IMR-90 (cell line): ENCODE results near the gene CGB1. TPM values are rescaled to one million over a fixed set of nuclear protein-coding genes. Genes with fewer than 3 reads are reported as not detected.

ENCODE experiments used
- ATAC-seq: fragments of 200-7000 bp; cut with Tn5 transposase; 2 replicates; pipeline ENCODE4 v1.9.1; 2020; ENCODE audit warnings: low read depth, mild to moderate bottlenecking, moderate library complexity
- BruUV-seq: library from RNA; stranded (reverse); fragments of 400-500 nt; replicated peaks from 2 replicates; lab custom pipeline; 2021; lab: Mats Ljungman, UMichigan
- CTCF ChIA-PET: fragments of 300-600 bp; formaldehyde crosslinking; extraction: SDS; loops from one replicate; lab custom pipeline; 2021; ENCODE audit warnings: antibody characterized with exemption; lab: Yijun Ruan, JAX
- POLR2A ChIA-PET: fragments of 300-600 bp; sonication (Branson Sonifier 250); formaldehyde crosslinking; loops from one replicate; lab custom pipeline; 2022; ENCODE audit warnings: antibody characterized with exemption; ENCODE audit not compliant: unreplicated experiment; lab: Charles Lee
- DNase-seq: peaks from one replicate; pipeline ENCODE4 v3.0.0; 2013
- H2AFZ ChIP-seq: replicated peaks from 2 replicates; pipeline ENCODE3; 2013; ENCODE audit warnings: low read length, mild to moderate bottlenecking; ENCODE audit not compliant: poor library complexity
- H2AK5ac ChIP-seq: 2 replicates; pipeline ENCODE4 v1.6.1; 2013; ENCODE audit warnings: low read depth, low read length, inconsistent platforms
- H2AK9ac ChIP-seq: replicated peaks from 2 replicates; pipeline ENCODE3; 2013; ENCODE audit warnings: mild to moderate bottlenecking, low read depth, low read length, moderate library complexity; ENCODE audit not compliant: poor library complexity
- H2BK120ac ChIP-seq: 2 replicates; pipeline ENCODE4 v1.6.1; 2013; ENCODE audit warnings: low read depth, low read length, inconsistent platforms
- H2BK15ac ChIP-seq: 3 replicates; pipeline ENCODE4 v1.6.1; 2013; ENCODE audit warnings: low read depth, low read length, inconsistent platforms
- H2BK20ac ChIP-seq: 2 replicates; pipeline ENCODE4 v1.6.1; 2013; ENCODE audit warnings: low read depth, mild to moderate bottlenecking, inconsistent platforms, low read length, moderate library complexity
- H2BK5ac ChIP-seq: 2 replicates; pipeline ENCODE4 v1.6.1; 2013; ENCODE audit warnings: mild to moderate bottlenecking, low read depth, low read length, inconsistent platforms; ENCODE audit not compliant: poor library complexity, severe bottlenecking
- H3K14ac ChIP-seq: replicated peaks from 2 replicates; pipeline ENCODE4 v1.6.1; 2013; ENCODE audit warnings: low read depth, low read length, inconsistent platforms
- H3K18ac ChIP-seq: 2 replicates; pipeline ENCODE4 v1.6.1; 2013; ENCODE audit warnings: low read depth, low read length, control low read depth
- H3K23ac ChIP-seq: 2 replicates; pipeline ENCODE4 v1.6.1; 2013; ENCODE audit warnings: low read depth, low read length, inconsistent platforms
- H3K27ac ChIP-seq: 2 replicates; pipeline ENCODE4 v1.5.1; 2013; ENCODE audit warnings: mild to moderate bottlenecking, control low read depth, low read length; ENCODE audit not compliant: insufficient read depth
- H3K27me3 ChIP-seq: 2 replicates; pipeline ENCODE4 v1.6.1; 2013; ENCODE audit warnings: low read length; ENCODE audit not compliant: control insufficient read depth, insufficient read depth
- H3K36me3 ChIP-seq: 2 replicates; pipeline ENCODE4 v1.6.1; 2013; ENCODE audit warnings: low read length, mixed read lengths; ENCODE audit not compliant: control insufficient read depth, insufficient read depth
- H3K4ac ChIP-seq: 2 replicates; pipeline ENCODE4 v1.6.1; 2013; ENCODE audit warnings: low read depth, low read length, inconsistent platforms
- H3K4me1 ChIP-seq: 2 replicates; pipeline ENCODE4 v1.6.1; 2013; ENCODE audit warnings: low read length, mixed read lengths; ENCODE audit not compliant: control insufficient read depth, insufficient read depth
- H3K4me2 ChIP-seq: 2 replicates; pipeline ENCODE4 v1.6.1; 2013; ENCODE audit warnings: low read depth, mild to moderate bottlenecking, control low read depth, low read length, moderate library complexity
- H3K4me3 ChIP-seq: 2 replicates; pipeline ENCODE4 v1.5.1; 2013; ENCODE audit warnings: low read depth, mild to moderate bottlenecking, control low read depth, low read length, moderate library complexity; ENCODE audit not compliant: insufficient read depth
- H3K56ac ChIP-seq: 2 replicates; pipeline ENCODE4 v1.6.1; 2013; ENCODE audit warnings: low read length, inconsistent platforms; ENCODE audit not compliant: insufficient read depth; ENCODE audit errors: extremely low read depth
- H3K79me1 ChIP-seq, 2 experiments: 2 replicates each; pipeline ENCODE4 v1.6.1; 2013; ENCODE audit warnings: low read length in 2 of 2, inconsistent platforms in 1 of 2, low read depth in 1 of 2
- H3K9ac ChIP-seq: 2 replicates; pipeline ENCODE4 v1.6.1; 2013; ENCODE audit warnings: low read depth, low read length, control low read depth
- H3K9me1 ChIP-seq: 2 replicates; pipeline ENCODE4 v1.6.1; 2013; ENCODE audit warnings: low read length, inconsistent platforms; ENCODE audit not compliant: insufficient read depth
- H3K9me3 ChIP-seq: 2 replicates; pipeline ENCODE4 v1.6.1; 2013; ENCODE audit warnings: low read length; ENCODE audit not compliant: control insufficient read depth, insufficient read depth
- H4K20me1 ChIP-seq: 2 replicates; pipeline ENCODE4 v1.6.1; 2013; ENCODE audit warnings: low read length, inconsistent platforms; ENCODE audit not compliant: insufficient read depth
- H4K5ac ChIP-seq: 2 replicates; pipeline ENCODE4 v1.6.1; 2013; ENCODE audit warnings: mild to moderate bottlenecking, low read depth, low read length, control low read depth
- H4K8ac ChIP-seq, 2 experiments: 2 replicates each; pipeline ENCODE4 v1.6.1; 2013; ENCODE audit warnings: low read depth in 2 of 2, low read length in 2 of 2, control low read depth in 1 of 2, inconsistent platforms in 1 of 2
- H4K91ac ChIP-seq: 2 replicates; pipeline ENCODE4 v1.6.1; 2013; ENCODE audit warnings: low read depth, low read length, inconsistent platforms; ENCODE audit not compliant: insufficient read depth
- CEBPB ChIP-seq: IDR thresholded peaks from 2 replicates; pipeline ENCODE4 v1.6.1; 2012; ENCODE audit warnings: low read depth, low read length, improper control_type of control experiment
- CHD1 ChIP-seq: IDR thresholded peaks from 2 replicates; pipeline ENCODE4 v1.6.1; 2012; ENCODE audit warnings: low read depth, low read length, improper control_type of control experiment
- RFX5 ChIP-seq: IDR thresholded peaks from 2 replicates; pipeline ENCODE4 v1.8.0; 2012; ENCODE audit warnings: low read depth, mild to moderate bottlenecking, low read length, moderate library complexity
- SMC3 ChIP-seq: fragments of 150-350 bp; IDR thresholded peaks from 2 replicates; pipeline ENCODE4 v1.6.1; 2016; ENCODE audit warnings: low read depth, mild to moderate bottlenecking, antibody characterized with exemption, low read length, moderate library complexity
- WGBS, 2 experiments: methylation state at CpG; one replicate each; pipeline versions ENCODE4 v1.1.5 to v1.1.7; 2013; ENCODE audit warnings: missing lambda C conversion rate in 2 of 2; ENCODE audit not compliant: insufficient read length in 1 of 2; ENCODE audit errors: extremely low coverage in 2 of 2; 5-methylcytosine and 5-hydroxymethylcytosine counted together
- dilution Hi-C: fragments of 300-500 bp; cut with HindIII; formaldehyde crosslinking; loops from one replicate; pipeline ENCODE4 v1.14.3; 2018; ENCODE audit warnings: low sequenced_read_pairs; ENCODE audit not compliant: unreplicated experiment
- in situ Hi-C: fragments of 300-500 bp; cut with MboI; formaldehyde crosslinking; loops from 3 replicates; pipeline ENCODE4 v1.14.3; 2019; ENCODE audit warnings: low sequenced_read_pairs, inconsistent platforms, mixed read lengths
- intact Hi-C: fragments of 100-400 bp; cut with micrococcal nuclease; formaldehyde crosslinking; loops from 2 replicates; pipeline ENCODE4 v1.10.0; 2022
- polyA plus RNA-seq, 3 experiments: library from polyadenylated mRNA; depleted of rRNA; stranded (reverse); fragments of >200 nt; gene quantifications; 2 replicates each; pipeline ENCODE4 v1.2.3, GENCODE V29; 2012; ENCODE audit warnings: low replicate concordance in 1 of 3
- total RNA-seq: library from RNA; depleted of rRNA; stranded (reverse); fragments of >200 nt; gene quantifications from 2 replicates; pipeline ENCODE4 v1.2.3, GENCODE V29; 2012

CGB1 gene
- total and polyA plus RNA-seq, 2 of the 4 experiments (the other 2 are of a cell fraction), result not detected

- no CpG with 5 or more reads among the region's 13 CpGs for WGBS, 2 experiments
These were observed 29.3 kb upstream of the CGB1 start for GRCh38 chr19:49065905-49066512.

More at GRCh38 chr19:49065905-49066512, 29.3 kb upstream of the CGB1 start:
- Histone ChIP-seq H2AK5ac (no peak overlapping the region; the same call in 1 of the 2 replicates), H3K27ac (no peak overlapping the region), H3K4ac (no peak overlapping the region), H3K9me3 (peaks cover 14% of the 10 kb centered on the region), H3K56ac (no peak overlapping the region), H3K9me1 (no peaks in the 10 kb centered on the region), H2AFZ (no peak overlapping the region), H3K27me3 (peaks cover 46% of the 10 kb centered on the region), H3K79me1 (no peaks in the 10 kb centered on the region), H3K4me1 (peaks cover 2% of the 10 kb centered on the region; the same call in 1 of the 2 replicates), H3K9ac (no peak overlapping the region), H2AK9ac (no peak overlapping the region), H2BK15ac (no peak overlapping the region), H2BK5ac (no peak overlapping the region), H2BK120ac (no peak overlapping the region), H3K36me3 (no peaks in the 10 kb centered on the region), H4K91ac (no peak overlapping the region), H3K18ac (no peak overlapping the region), H4K8ac (no peak overlapping the region), H4K5ac (no peak overlapping the region), H3K4me3 (no peak overlapping the region), H2BK20ac (no peak overlapping the region), H4K20me1 (no peaks in the 10 kb centered on the region), H3K14ac (no peak overlapping the region), H3K4me2 (no peak overlapping the region), H3K23ac (no peak overlapping the region)
- intact Hi-C loops (no loop called here), dilution Hi-C loops (no loop called here), in situ Hi-C loops (no loop called here)
- BruUV-seq, result no TSS peak
- TF ChIP-seq RFX5 (no peak), SMC3 (no peak), CEBPB (no peak), CHD1 (no peak)
- ChIA-PET POLR2A (no interaction called here), CTCF (no interaction called here)
- DNase-seq (no peak), ATAC-seq (no peak)
